HCT116 (cell line): ENCODE measurements around the gene C2orf72. TPM values are rescaled to one million over a fixed set of nuclear protein-coding genes. Genes with fewer than 3 reads are reported as not detected.

Experiments used
- ATAC-seq: fragments of 200-7000 bp; cut with Tn5 transposase; 2 replicates; pipeline ENCODE4 v1.9.1; 2020; ENCODE audit warnings: mild to moderate bottlenecking, moderate library complexity
- BruUV-seq: library from RNA; stranded (reverse); fragments of 400-500 nt; replicated peaks from 2 replicates; lab custom pipeline; 2021; lab: Mats Ljungman, UMichigan
- CTCF ChIA-PET: fragments of 300-600 bp; sonication (Branson Sonifier 250); formaldehyde crosslinking; loops from one replicate; lab custom pipeline; 2021; ENCODE audit warnings: antibody characterized with exemption; lab: Charles Lee
- POLR2A ChIA-PET: fragments of 300-600, 350-600 bp; sonication (Branson Sonifier 250); formaldehyde crosslinking; loops from one replicate; lab custom pipeline; 2021; ENCODE audit warnings: antibody characterized with exemption; lab: Charles Lee
- RAD21 ChIA-PET, 2 experiments: fragments of 300-600 bp; sonication (Branson Sonifier 250); formaldehyde crosslinking; loops; one replicate each; lab custom pipeline; 2023; ENCODE audit warnings: low total read pairs in 2 of 2; ENCODE audit not compliant: uncharacterized antibody in 2 of 2, unreplicated experiment in 2 of 2, low non-redundant PET in 1 of 2; lab: Charles Lee
- DNase-seq: peaks from one replicate; pipeline ENCODE4 v3.0.0-alpha.2; 2010; ENCODE audit warnings: low read depth, low spot score
- H2AFZ ChIP-seq: fragments of 200-600 bp; shearing (Covaris generic), sonication (generic); 2 replicates; pipeline ENCODE4 v1.6.1; 2017; ENCODE audit warnings: low read depth, mixed run types, mixed read lengths, antibody characterized with exemption, low read length; ENCODE audit not compliant: poor library complexity, severe bottlenecking
- H3K27ac ChIP-seq: 2 replicates; pipeline ENCODE4 v1.5.1; 2012; ENCODE audit warnings: low read depth, low read length
- H3K27me3 ChIP-seq: fragments of 200-600 bp; sonication (generic); 2 replicates; pipeline ENCODE4 v1.6.1; 2016; ENCODE audit warnings: mixed run types, low read length, mixed read lengths; ENCODE audit not compliant: insufficient read depth
- H3K36me3 ChIP-seq, 2 experiments: fragments of 200-500 bp in 1 of 2; fragments of 200-600 bp in 1 of 2; sonication (Bioruptor generic) in 1 of 2; sonication (generic) in 1 of 2; 2 replicates each; pipeline versions ENCODE4 v1.5.1 to v1.6.1; 2014 to 2016; ENCODE audit warnings: low read length in 2 of 2, inconsistent platforms in 1 of 2, mixed read lengths in 1 of 2, mixed run types in 1 of 2; ENCODE audit not compliant: insufficient read depth in 2 of 2, control insufficient read depth in 1 of 2
- H3K4me1 ChIP-seq, 2 experiments: fragments of 200-600 bp in 1 of 2; sonication (generic) in 1 of 2; 2 replicates each; pipeline versions ENCODE4 v1.5.1 to v1.6.1; 2012 to 2017; ENCODE audit warnings: low read length in 2 of 2, inconsistent platforms in 1 of 2, mild to moderate bottlenecking in 1 of 2, mixed read lengths in 1 of 2, mixed run types in 1 of 2, moderate library complexity in 1 of 2; ENCODE audit not compliant: insufficient read depth in 2 of 2, control insufficient read depth in 1 of 2
- H3K4me2 ChIP-seq: fragments of 200-600 bp; sonication (generic); 2 replicates; pipeline ENCODE4 v1.6.1; 2017; ENCODE audit warnings: mixed run types, low read length, mixed read lengths
- H3K4me3 ChIP-seq, 2 experiments: fragments of 200-600 bp in 1 of 2; sonication (generic) in 1 of 2; replicated peaks in 1 of 2; 2 replicates each; pipeline ENCODE4 v1.5.1; 2011 to 2016; ENCODE audit warnings: low read length in 2 of 2, control low read depth in 1 of 2, low read depth in 1 of 2, mild to moderate bottlenecking in 1 of 2, mixed read lengths in 1 of 2, mixed run types in 1 of 2
- H3K79me2 ChIP-seq: fragments of 200-600 bp; sonication (generic); 2 replicates; pipeline ENCODE4 v1.6.1; 2017; ENCODE audit warnings: mild to moderate bottlenecking, mixed run types, low read length, moderate library complexity, mixed read lengths; ENCODE audit not compliant: insufficient read depth
- H3K9ac ChIP-seq: fragments of 200-600 bp; sonication (generic); 2 replicates; pipeline ENCODE4 v1.6.1; 2016; ENCODE audit warnings: low read length, mixed read lengths
- H3K9me2 ChIP-seq: fragments of 200-600 bp; sonication (generic), shearing (Covaris generic); 2 replicates; pipeline ENCODE4 v1.6.1; 2017; ENCODE audit warnings: mixed run types, mild to moderate bottlenecking, moderate library complexity; ENCODE audit not compliant: insufficient read depth
- H3K9me3 ChIP-seq, 2 experiments: fragments of 200-500 bp in 1 of 2; fragments of 200-600 bp in 1 of 2; sonication (Bioruptor generic) in 1 of 2; sonication (generic) in 1 of 2; 2 replicates each; pipeline ENCODE4 v1.6.1; 2014 to 2017; ENCODE audit warnings: low read length in 2 of 2, mixed read lengths in 2 of 2, inconsistent platforms in 1 of 2, low read depth in 1 of 2, mild to moderate bottlenecking in 1 of 2, mixed run types in 1 of 2, moderate library complexity in 1 of 2; ENCODE audit not compliant: control insufficient read depth in 1 of 2, insufficient read depth in 1 of 2
- H4K20me1 ChIP-seq: fragments of 200-600 bp; sonication (generic), shearing (Covaris generic); 2 replicates; pipeline ENCODE4 v1.6.1; 2017; ENCODE audit warnings: mixed run types, mild to moderate bottlenecking, moderate library complexity; ENCODE audit not compliant: insufficient read depth
- CEBPB ChIP-seq: IDR thresholded peaks from 2 replicates; pipeline ENCODE4 v1.6.1; 2012; ENCODE audit warnings: low read depth
- EGR1 ChIP-seq: IDR thresholded peaks from 2 replicates; pipeline ENCODE4 v1.6.1; 2012; ENCODE audit warnings: low read depth
- ELF1 ChIP-seq: IDR thresholded peaks from 2 replicates; pipeline ENCODE4 v1.6.1; 2012; ENCODE audit warnings: low read depth, borderline replicate concordance
- EZH2 ChIP-seq: fragments of 200-600 bp; sonication (generic); IDR thresholded peaks from 2 replicates; pipeline ENCODE4 v1.6.1; 2017; ENCODE audit warnings: antibody characterized with exemption, mixed run types
- EZH2phosphoT487 ChIP-seq: fragments of 200-600 bp; IDR thresholded peaks from 2 replicates; pipeline ENCODE4 v1.6.1; 2018; ENCODE audit warnings: antibody characterized with exemption, borderline replicate concordance
- FOSL1 ChIP-seq: IDR thresholded peaks from 2 replicates; pipeline ENCODE4 v1.6.1; 2012; ENCODE audit warnings: low read depth
- JUND ChIP-seq: IDR thresholded peaks from 2 replicates; pipeline ENCODE4 v1.6.1; 2012
- SP1 ChIP-seq: IDR thresholded peaks from 2 replicates; pipeline ENCODE4 v1.6.1; 2012; ENCODE audit warnings: low read depth
- TCF7L2 ChIP-seq: IDR thresholded peaks from 2 replicates; pipeline ENCODE4 v1.7.0; 2011; ENCODE audit warnings: borderline replicate concordance, inconsistent platforms; ENCODE audit not compliant: insufficient read depth, insufficient read length; ENCODE audit errors: extremely low read depth
- YY1 ChIP-seq: IDR thresholded peaks from 2 replicates; pipeline ENCODE4 v1.6.1; 2011; ENCODE audit warnings: low read length, low read depth, moderate library complexity, mild to moderate bottlenecking; ENCODE audit not compliant: insufficient replicate concordance; ENCODE audit errors: extremely low read depth
- intact Hi-C: fragments of 100-400 bp; cut with micrococcal nuclease; formaldehyde crosslinking; loops from 2 replicates; pipeline ENCODE4 v1.10.0; 2022
- total RNA-seq: library from RNA; stranded (reverse); gene quantifications from one replicate; pipeline ENCODE4 v1.2.1, GENCODE V29; 2021; ENCODE audit not compliant: unreplicated experiment
- TF ChIP-seq, protein P1 (sequence below), 3 experiments: fragments of 200-600 bp in 1 of 3; sonication (generic) in 1 of 3; IDR thresholded peaks in 2 of 3; conservative IDR thresholded peaks in 1 of 3; 2 replicates each; pipeline ENCODE4 v1.5.1; 2012 to 2017; ENCODE audit warnings: low read depth in 2 of 3, low read length in 2 of 3, antibody characterized with exemption in 1 of 3, borderline replicate concordance in 1 of 3, control low read depth in 1 of 3, mild to moderate bottlenecking in 1 of 3, mixed read lengths in 1 of 3, mixed run types in 1 of 3, moderate library complexity in 1 of 3; ENCODE audit not compliant: insufficient read depth in 1 of 3
- TF ChIP-seq, protein P2 (sequence below): IDR thresholded peaks from 2 replicates; pipeline ENCODE4 v1.6.1; 2012
- TF ChIP-seq, protein P3 (sequence below): IDR thresholded peaks from 2 replicates; pipeline ENCODE4 v1.6.1; 2012

C2orf72 gene
- total RNA-seq, 1 experiment from 2014 or later = 3.7 TPM

DNA sequence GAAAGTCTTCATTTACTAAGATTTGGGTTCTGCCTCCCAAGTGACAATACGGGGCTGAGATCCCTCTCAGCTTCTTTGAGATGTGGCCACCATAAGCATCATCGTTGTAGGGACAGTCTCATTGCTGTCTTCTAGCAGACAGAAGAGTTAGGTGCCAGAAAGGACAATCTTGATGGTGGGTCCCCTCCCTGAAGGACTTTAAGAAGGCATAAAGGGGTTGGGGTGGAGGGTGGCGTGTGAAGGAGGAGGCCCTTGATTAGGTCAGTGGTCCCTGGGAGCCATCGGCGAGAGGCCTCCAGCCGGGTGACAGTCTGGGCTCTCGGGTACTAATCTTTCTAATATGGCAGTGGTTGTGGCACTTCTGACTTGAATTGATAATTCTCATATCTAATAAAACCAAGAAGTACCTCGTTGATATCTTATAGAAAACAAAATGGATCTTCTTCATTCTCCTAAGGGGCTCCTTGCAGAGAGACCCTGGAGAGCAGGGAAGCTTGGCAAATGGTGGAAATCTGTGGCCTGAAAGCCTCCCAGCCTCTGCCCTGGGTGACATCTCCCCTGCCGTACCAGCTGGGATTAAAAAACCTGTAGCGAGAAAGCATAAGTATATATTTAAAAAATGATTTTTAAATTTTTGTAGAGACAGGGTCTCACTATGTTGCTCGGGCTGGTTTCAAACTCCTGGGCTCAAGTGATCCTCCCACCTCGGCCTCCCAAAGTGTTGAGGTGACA, 12.1 kb downstream of the C2orf72 start:
- Histone ChIP-seq H3K36me3 (no peaks in the 10 kb centered on the region), H3K79me2 (no peaks in the 10 kb centered on the region), H3K9me3 (no peaks in the 10 kb centered on the region), H4K20me1 (no peaks in the 10 kb centered on the region), H3K27me3 (no peaks in the 10 kb centered on the region), H3K4me2 (no peak overlapping the region), H3K27ac (no peak overlapping the region), H3K9ac (no peak overlapping the region), H3K4me1 (peaks cover 4 to 16% of the 10 kb centered on the region in 2 experiments; a peak in 3 of 4 replicates), H2AFZ (no peak overlapping the region), H3K4me3 (no peak overlapping the region), H3K9me2 (no peaks in the 10 kb centered on the region)
- ChIA-PET POLR2A (no interaction called here), CTCF (no interaction called here), RAD21 (no interaction called here)
- ATAC-seq (no peak), DNase-seq (no peak)
- no TSS peak for BruUV-seq
- intact Hi-C loops = no loop called here
- no peak for TF ChIP-seq CEBPB

DNA sequence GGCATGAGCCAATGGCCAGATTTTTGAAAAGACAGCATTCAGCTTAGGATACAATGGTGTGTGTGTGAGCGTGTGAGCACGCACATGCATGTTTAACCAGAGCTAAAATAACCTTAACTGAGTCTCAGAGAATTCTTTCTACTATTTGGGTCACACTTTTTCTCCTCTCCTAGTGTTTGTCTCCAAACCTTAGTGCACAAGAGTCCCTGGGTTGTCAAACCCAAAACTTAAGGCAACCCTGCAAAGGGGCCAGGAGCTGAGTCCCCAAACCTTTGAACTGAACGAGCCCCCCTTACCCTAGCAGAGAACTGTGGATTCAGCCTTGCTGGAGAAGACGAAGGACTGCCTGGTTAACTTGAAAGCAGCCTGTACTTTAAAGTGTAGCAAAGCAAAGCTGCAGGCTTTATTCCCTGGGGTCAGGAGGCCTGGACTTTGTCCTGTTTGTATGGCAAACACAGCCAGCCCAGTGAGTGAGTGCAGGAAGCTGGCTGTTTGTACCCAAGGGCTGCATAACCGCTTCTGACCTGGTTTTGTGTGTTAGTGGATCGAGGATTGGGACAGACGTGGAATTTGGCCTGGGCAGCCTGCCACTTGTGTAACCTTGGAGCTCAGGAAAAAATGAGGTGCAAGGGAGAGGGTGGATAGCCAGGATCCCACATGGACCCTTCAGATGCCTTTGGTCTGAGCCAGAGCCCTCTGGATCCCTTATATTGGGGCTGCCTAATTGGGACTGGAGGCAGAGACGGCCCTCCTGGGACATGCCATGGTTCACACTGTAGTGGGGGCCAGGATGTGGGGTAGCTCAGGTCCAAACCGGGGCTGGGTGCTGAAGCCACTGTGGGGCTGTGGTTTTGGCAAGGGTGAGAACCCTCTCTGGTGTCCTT, 12.9 kb downstream of the C2orf72 start:
- CTCF ChIA-PET = interaction anchor here (1.4 kb wide), 1 partner anchor 226 kb away, joined by 3 read pairs; no protein-coding TSS in a partner anchor

More for the DNA sequence above, 12.9 kb downstream of the C2orf72 start:
- no peak overlapping the region for H3K4me3 ChIP-seq
- intact Hi-C loops = no loop called here
- ChIA-PET RAD21 (no interaction called here), POLR2A (interaction anchor here (0.6 kb wide), 1 partner anchor 402 kb away, joined by 3 read pairs; no protein-coding TSS in a partner anchor)
- no peak overlapping the region for H3K4me2 ChIP-seq
- no peaks in the 10 kb centered on the region for H3K9me2 ChIP-seq
- TF ChIP-seq, protein P1, sequence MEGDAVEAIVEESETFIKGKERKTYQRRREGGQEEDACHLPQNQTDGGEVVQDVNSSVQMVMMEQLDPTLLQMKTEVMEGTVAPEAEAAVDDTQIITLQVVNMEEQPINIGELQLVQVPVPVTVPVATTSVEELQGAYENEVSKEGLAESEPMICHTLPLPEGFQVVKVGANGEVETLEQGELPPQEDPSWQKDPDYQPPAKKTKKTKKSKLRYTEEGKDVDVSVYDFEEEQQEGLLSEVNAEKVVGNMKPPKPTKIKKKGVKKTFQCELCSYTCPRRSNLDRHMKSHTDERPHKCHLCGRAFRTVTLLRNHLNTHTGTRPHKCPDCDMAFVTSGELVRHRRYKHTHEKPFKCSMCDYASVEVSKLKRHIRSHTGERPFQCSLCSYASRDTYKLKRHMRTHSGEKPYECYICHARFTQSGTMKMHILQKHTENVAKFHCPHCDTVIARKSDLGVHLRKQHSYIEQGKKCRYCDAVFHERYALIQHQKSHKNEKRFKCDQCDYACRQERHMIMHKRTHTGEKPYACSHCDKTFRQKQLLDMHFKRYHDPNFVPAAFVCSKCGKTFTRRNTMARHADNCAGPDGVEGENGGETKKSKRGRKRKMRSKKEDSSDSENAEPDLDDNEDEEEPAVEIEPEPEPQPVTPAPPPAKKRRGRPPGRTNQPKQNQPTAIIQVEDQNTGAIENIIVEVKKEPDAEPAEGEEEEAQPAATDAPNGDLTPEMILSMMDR (IDR thresholded peaks at IDR 0.05 in 2 of 3, conservative IDR thresholded peaks at IDR 0.05 in 1 of 3; ENCODE audit: borderline replicate concordance in 1 of 3, insufficient read depth in 1 of 3, low read depth in 2 of 3, low read length in 2 of 3) = no peak
- TF ChIP-seq JUND (no peak), FOSL1 (no peak), YY1 (no peak), EZH2phosphoT487 (no peak), SP1 (no peak), ELF1 (no peak), EGR1 (no peak), TCF7L2 (no peak), EZH2 (no peak), CEBPB (no peak)
- TF ChIP-seq, protein P2, sequence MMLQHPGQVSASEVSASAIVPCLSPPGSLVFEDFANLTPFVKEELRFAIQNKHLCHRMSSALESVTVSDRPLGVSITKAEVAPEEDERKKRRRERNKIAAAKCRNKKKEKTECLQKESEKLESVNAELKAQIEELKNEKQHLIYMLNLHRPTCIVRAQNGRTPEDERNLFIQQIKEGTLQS = no peak
- TF ChIP-seq, protein P3, sequence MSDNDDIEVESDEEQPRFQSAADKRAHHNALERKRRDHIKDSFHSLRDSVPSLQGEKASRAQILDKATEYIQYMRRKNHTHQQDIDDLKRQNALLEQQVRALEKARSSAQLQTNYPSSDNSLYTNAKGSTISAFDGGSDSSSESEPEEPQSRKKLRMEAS = no peak
- no peaks in the 10 kb centered on the region for H3K27me3 ChIP-seq
- DNase-seq = no peak
- no peaks in the 10 kb centered on the region for H4K20me1 ChIP-seq
- no peaks in the 10 kb centered on the region for H3K79me2 ChIP-seq
- H3K9me3 ChIP-seq = no peaks in the 10 kb centered on the region
- no peaks in the 10 kb centered on the region for H3K36me3 ChIP-seq
- no peak overlapping the region for H3K9ac ChIP-seq
- H2AFZ ChIP-seq = no peak overlapping the region
- ATAC-seq = no peak
- H3K4me1 ChIP-seq = peaks cover 4 to 16% of the 10 kb centered on the region in 2 experiments; a peak in 3 of 4 replicates
- H3K27ac ChIP-seq = no peak overlapping the region
- BruUV-seq = no TSS peak
